HG02884 (cell line): ENCODE measurements around the gene PLA2G6.

Source experiments
- ATAC-seq: cut with Tn5 transposase; IDR thresholded peaks from one replicate; pipeline ENCODE4 v1.9.1; 2021; ENCODE audit warnings: mild to moderate bottlenecking, moderate library complexity; ENCODE audit not compliant: unreplicated experiment

PLA2G6 gene

DNA sequence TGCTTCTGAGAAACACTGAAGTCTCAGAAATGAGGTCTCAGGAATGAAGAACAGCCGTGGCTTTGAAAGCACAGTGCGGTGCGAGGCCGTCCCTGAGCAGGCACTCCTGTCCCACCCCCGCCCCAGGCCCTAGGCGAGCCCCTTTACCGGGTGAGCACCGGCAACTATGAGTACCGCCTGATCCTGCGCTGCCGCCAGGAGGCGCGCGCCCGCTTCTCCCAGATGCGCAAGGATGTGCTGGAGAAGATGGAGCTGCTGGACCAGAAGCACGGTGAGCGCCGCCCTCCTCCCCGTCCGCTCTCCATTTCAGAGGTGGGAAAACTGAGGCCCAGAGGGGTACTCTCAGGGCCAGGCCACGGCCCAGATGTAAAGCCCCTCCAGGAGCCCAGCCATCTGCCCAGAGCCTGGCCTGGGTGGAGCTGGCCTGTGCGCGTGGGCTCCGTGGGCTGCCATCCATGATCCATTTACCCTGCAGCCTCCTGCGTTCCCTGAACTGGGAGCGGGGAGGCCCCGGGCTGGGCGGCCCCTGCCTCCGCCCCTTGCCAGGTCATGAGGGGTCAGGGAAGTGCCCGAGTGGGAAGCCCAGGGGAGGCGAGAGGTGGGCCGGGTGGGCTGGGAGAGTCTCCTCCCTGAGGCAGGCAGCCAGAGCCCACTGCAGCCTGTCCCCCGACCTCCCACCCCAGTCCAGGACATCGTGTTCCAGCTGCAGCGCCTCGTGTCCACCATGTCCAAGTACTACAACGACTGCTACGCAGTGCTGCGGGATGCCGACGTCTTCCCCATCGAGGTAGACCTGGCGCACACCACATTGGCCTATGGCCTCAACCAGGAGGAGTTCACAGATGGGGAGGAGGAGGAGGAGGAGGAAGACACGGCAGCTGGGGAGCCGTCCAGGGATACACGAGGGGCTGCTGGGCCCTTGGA lies 107.2 kb downstream of the PLA2G6 start:
- no peak for ATAC-seq

- no peak for ATAC-seq
These were observed 108.2 kb downstream of the PLA2G6 start for GRCh38 chr22:38073150-38074130.

DNA sequence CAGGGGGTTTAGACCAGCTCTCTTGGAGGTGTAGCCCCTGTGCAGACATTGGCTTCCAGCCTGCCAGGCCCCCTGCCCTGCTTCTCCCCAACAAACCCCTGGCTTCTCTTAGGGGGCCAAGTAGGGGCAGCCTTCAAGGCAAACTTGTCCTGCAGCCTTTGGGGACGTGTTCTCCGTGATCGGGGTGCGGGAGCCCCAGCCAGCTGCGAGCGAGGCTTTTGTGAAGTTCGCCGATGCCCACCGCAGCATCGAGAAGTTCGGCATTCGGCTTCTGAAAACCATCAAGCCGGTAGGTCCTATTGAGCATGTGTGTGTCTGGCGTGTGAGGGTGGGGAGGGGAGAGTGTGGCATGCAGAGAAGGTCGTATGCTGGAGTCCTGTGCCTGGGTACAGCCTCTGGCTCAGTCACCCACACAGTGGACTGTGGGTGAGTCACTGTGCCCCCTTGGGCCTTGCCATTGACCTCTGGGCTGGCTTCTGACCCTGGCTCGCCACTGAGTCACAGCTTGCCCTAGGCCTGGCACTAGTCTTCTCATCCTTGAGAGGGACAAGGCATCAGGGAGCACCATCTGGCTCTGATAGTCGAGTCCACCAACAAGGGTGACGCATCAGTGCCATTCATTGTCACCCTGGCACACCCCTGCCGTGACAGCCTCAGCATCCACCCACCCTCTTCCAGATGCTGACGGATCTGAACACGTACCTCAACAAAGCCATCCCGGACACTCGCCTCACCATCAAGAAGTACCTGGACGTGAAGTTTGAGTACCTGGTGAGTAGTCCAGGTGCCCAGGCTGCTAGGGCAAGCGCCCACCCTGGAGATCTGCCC lies 109.1 kb downstream of the PLA2G6 start:
- ATAC-seq = no peak

GRCh38 chr22:38071421-38072321 lies 110.0 kb downstream of the PLA2G6 start:
- no peak for ATAC-seq

DNA sequence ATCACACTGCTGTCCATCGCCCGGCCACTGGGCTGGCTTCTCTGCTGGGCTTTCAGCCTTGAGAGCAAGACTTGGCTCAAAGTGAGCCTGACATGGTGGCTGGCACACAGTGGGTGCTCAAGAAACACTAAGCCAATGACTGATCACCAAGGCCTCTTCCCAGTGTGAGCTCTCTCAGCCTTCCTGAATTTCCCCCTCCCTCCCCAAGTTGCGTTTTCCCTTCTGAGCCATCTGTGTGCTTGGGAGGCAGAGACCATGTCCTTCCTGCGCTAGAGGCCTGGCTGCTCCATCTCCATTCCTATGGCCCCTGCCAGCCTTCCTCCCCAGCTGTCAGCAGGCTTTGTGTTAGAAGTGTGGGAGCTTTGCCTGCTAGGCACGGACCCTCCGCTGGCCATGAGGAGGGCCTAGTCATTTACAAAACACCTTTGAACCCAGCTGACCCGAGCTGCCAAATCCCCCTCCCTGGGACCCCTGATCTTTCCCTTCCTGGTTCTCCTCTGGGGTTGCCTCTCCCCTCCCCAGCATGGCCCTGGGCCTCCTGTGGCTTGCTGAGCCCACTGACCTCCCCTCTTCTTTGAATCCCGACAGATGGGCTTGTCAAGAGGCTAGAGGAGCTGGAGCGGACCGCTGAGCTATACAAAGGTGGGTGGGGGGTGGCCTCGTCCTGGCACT lies 111.2 kb downstream of the PLA2G6 start:
- ATAC-seq = no peak

DNA sequence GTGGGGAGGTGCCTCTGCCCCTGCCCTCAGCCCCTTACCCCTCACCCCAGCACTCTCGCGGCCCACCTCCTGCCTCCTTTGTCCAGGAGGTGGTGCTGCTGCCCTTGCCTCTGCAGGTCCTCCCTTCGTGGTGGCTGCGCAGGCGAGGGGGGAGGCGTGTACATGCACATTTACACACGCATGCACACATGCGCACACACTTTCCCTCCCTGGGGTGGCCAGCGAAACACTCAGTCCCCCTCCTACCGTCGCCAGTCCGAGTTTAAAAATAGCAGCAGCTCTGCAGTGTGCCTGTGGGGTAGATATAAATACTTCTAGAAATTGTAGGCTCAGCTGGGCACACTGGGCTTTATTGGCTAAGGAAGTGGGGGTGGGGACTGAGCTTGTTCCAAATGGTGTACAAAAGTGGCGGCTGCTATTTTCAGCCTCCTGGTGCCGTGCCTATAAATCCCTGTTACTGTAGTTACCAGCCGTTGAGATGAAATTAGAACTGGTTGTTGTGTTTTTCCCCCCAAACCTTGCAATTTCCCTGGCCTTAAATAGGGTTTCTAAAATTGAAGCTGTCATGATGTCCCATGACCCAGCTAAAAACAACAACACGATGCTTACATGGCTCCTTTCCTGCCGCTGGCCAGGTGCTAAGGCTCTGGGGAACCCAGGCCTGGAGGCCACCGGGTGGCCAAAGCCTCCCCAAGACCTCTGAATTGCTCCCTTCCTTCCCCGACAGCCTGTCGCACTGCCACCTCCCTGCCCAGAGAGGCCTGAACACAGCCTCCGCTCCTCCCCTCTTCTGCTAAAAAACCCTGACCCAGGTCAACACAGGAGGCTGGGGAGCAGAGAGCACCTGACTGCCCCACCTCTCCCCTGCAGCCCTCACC lies 112.0 kb downstream of the PLA2G6 start:
- ATAC-seq = no peak

GRCh38 chr22:38068641-38069371 lies 112.8 kb downstream of the PLA2G6 start:
- ATAC-seq = no peak

- ATAC-seq = no peak
These were observed 113.8 kb downstream of the PLA2G6 start for GRCh38 chr22:38067761-38068360.

GRCh38 chr22:38067028-38067415 lies 114.6 kb downstream of the PLA2G6 start:
- no peak for ATAC-seq

DNA sequence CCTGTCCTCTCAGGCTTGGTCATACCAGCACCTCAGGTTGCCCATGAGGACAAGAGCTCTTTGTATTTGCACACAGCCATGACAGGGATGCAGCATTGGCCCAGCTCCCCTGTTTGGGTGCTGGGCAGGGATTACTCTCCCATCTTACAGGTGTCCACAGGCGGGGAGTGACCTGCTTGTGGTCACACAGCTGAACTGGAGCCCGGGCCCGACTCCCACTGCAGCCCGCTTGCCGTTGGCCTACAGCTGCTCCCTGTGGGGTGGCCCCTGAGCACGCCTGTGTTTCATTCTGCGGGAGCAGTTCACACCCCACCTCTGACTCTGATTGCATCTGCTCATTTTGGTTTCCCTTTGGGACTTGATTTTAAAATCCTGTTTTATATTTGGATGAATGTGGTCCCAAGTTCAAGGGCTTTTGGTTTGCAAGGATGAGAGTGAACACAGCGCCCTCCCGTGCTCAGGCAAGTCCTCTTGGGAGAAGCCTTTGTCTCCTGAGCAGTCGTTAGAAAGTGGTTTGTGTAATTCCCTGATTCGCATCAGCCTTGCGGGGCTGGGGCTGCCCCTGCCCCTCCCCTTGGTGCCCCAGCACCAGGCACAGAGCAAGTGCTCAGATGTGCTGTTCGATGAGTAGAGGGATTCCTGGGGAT lies 115.1 kb downstream of the PLA2G6 start:
- no peak for ATAC-seq

DNA sequence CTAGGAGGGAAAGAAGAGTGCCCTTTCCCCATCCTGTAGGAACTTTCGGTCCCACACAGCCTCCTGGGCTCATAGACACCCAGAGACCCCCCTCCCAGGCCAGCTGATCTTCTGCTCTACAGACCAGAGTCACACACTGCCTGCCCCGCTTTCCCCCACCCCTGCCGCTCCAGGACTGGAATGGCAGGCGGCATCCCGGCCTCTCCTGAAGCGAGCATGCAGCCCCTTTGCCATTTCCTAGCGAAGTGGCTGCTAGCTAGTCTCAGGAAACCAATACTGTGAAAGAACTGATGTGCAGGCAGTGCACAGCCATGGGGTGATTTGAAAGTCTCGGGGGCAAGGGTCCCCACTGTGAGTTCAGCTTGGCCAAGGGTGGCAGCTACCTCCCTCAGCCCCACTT lies 116.1 kb downstream of the PLA2G6 start:
- ATAC-seq = no peak

DNA sequence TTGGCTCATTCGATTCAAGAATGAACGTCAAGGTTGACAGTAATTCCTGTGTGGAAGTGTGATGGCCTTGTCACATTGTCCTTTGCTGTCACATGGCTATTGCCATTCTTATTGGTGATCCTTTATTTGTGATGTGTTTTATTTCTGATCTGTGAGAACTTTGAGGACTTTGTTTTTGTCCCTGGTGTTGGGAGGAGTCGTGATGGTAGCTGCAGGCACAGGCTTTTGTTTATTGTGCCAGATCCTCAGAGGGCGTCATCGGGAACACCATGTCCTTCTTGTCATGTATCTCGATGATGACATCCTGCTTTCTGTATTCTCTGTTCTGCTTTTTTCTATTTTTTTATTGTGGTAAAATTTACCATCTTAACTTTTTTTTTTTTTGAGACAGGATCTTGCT lies 118.8 kb downstream of the PLA2G6 start:
- ATAC-seq = no peak
